NCI-H1417 (cell line): ENCODE results near the gene BAIAP2L1.
"Not testable (repeated sequence)": the region's sequence is repeated elsewhere in the genome, so short reads cannot be mapped to it uniquely, and the experiment has no call there.

Source experiments
- DNase-seq, 3 experiments: peaks; one replicate each; lab custom pipeline; 2025; lab: John Stamatoyannopoulos, UW

Gene BAIAP2L1

GRCh38 chr7:98322331-98323270 lies 78.3 kb downstream of the BAIAP2L1 start:
- DNase-seq, result no peak

- DNase-seq, result no peak
These were observed 79.6 kb downstream of the BAIAP2L1 start for GRCh38 chr7:98321301-98321700.

- DNase-seq, result no peak
These were observed 81.7 kb downstream of the BAIAP2L1 start for GRCh38 chr7:98319176-98319575.

GRCh38 chr7:98317366-98318040 lies 83.4 kb downstream of the BAIAP2L1 start:
- DNase-seq, result no peak

GRCh38 chr7:98315994-98316527 lies 84.8 kb downstream of the BAIAP2L1 start:
- DNase-seq, result not testable (repeated sequence)

- DNase-seq, result no peak
These were observed 85.4 kb downstream of the BAIAP2L1 start for GRCh38 chr7:98315318-98315993.

- DNase-seq, result no peak
These were observed 86.4 kb downstream of the BAIAP2L1 start for GRCh38 chr7:98314469-98314868.

- DNase-seq, result no peak
These were observed 88.7 kb downstream of the BAIAP2L1 start for GRCh38 chr7:98312201-98312600.

GRCh38 chr7:98309566-98309965 lies 91.3 kb downstream of the BAIAP2L1 start:
- DNase-seq, result no peak

GRCh38 chr7:98307971-98308466 lies 92.9 kb downstream of the BAIAP2L1 start:
- no peak for DNase-seq

- DNase-seq, result no peak
These were observed 94.8 kb downstream of the BAIAP2L1 start for GRCh38 chr7:98305951-98306535.

- no peak for DNase-seq
These were observed 97.0 kb downstream of the BAIAP2L1 start for GRCh38 chr7:98303906-98304305.

- DNase-seq, result no peak
These were observed 97.6 kb downstream of the BAIAP2L1 start for GRCh38 chr7:98303176-98303865.

GRCh38 chr7:98301693-98302470 lies 99.0 kb downstream of the BAIAP2L1 start:
- no peak for DNase-seq

- DNase-seq, result no peak
These were observed 100.1 kb downstream of the BAIAP2L1 start for GRCh38 chr7:98300595-98301372.

- DNase-seq, result no peak
These were observed 103.1 kb downstream of the BAIAP2L1 start for GRCh38 chr7:98297626-98298286.

- no peak for DNase-seq
These were observed 104.1 kb downstream of the BAIAP2L1 start for GRCh38 chr7:98296833-98297232.

- no peak for DNase-seq
These were observed 105.3 kb downstream of the BAIAP2L1 start for GRCh38 chr7:98295467-98296192.
